Endothelial cell of umbilical vein (primary cell): ENCODE measurements around the gene ST6GAL2. TPM values are rescaled to one million over a fixed set of nuclear protein-coding genes. Genes with fewer than 3 reads are reported as not detected.

Experiments used
- BruUV-seq: library from RNA; stranded (reverse); fragments of 400-500 nt; replicated peaks from 2 replicates; lab custom pipeline; 2021; lab: Mats Ljungman, UMichigan
- CTCF ChIA-PET: fragments of 300-600, 350-600 bp; sonication (Branson Sonifier 250); formaldehyde crosslinking; loops from one replicate; lab custom pipeline; 2021; ENCODE audit warnings: antibody characterized with exemption, inconsistent platforms; lab: Charles Lee
- POLR2A ChIA-PET: fragments of 300-600, 350-600 bp; sonication (Branson Sonifier 250); formaldehyde crosslinking; loops from one replicate; lab custom pipeline; 2021; ENCODE audit warnings: antibody characterized with exemption, inconsistent platforms; lab: Charles Lee
- DNase-seq: peaks from one replicate; pipeline ENCODE4 v3.0.0-alpha.2; 2011; ENCODE audit warnings: low read depth, low spot score
- FAIRE-seq: peaks from 2 replicates; lab custom pipeline; 2011; peaks lifted over from hg19 to GRCh38; lab: Jason Lieb, UNC
- H2AFZ ChIP-seq: 2 replicates; pipeline ENCODE4 v1.6.0; 2012; ENCODE audit warnings: low read depth, low read length, control low read depth, inconsistent platforms
- H3K27ac ChIP-seq: 2 replicates; pipeline ENCODE4 v1.5.1; 2011; ENCODE audit warnings: low read depth, mild to moderate bottlenecking, control low read depth, low read length, moderate library complexity; ENCODE audit not compliant: insufficient read depth
- H3K27me3 ChIP-seq, 2 experiments: 2 replicates each; pipeline versions ENCODE4 v1.6.0 to v1.6.1; 2011; ENCODE audit warnings: low read length in 2 of 2, mixed read lengths in 1 of 2; ENCODE audit not compliant: control insufficient read depth in 2 of 2, insufficient read depth in 2 of 2
- H3K36me3 ChIP-seq, 2 experiments: 2 replicates in 1 of 2; 3 replicates in 1 of 2; pipeline ENCODE4 v1.5.1; 2011; ENCODE audit warnings: low read length in 2 of 2, mild to moderate bottlenecking in 1 of 2, moderate library complexity in 1 of 2; ENCODE audit not compliant: control insufficient read depth in 2 of 2, insufficient read depth in 2 of 2; ENCODE audit errors: extremely low read depth in 1 of 2
- H3K4me1 ChIP-seq: 3 replicates; pipeline ENCODE4 v1.5.1; 2011; ENCODE audit warnings: mild to moderate bottlenecking, low read length; ENCODE audit not compliant: control insufficient read depth, insufficient read depth; ENCODE audit errors: extremely low read depth
- H3K4me2 ChIP-seq: 2 replicates; pipeline ENCODE4 v1.6.1; 2011; ENCODE audit warnings: low read length, control low read depth, mixed read lengths; ENCODE audit not compliant: insufficient read depth
- H3K4me3 ChIP-seq, 3 experiments: fragments of 200-600 bp in 1 of 3; sonication (generic), shearing (Covaris generic) in 1 of 3; replicated peaks in 1 of 3; 2 replicates each; pipeline ENCODE4 v1.5.1; 2011 to 2016; ENCODE audit warnings: control low read depth in 3 of 3, low read length in 3 of 3, mild to moderate bottlenecking in 2 of 3, inconsistent platforms in 1 of 3, low read depth in 1 of 3, moderate library complexity in 1 of 3; ENCODE audit not compliant: insufficient read depth in 1 of 3
- H3K79me2 ChIP-seq: 2 replicates; pipeline ENCODE4 v1.6.0; 2012; ENCODE audit warnings: low read length, inconsistent platforms; ENCODE audit not compliant: control insufficient read depth, insufficient read depth
- H3K9ac ChIP-seq: replicated peaks from 2 replicates; pipeline ENCODE3; 2011; ENCODE audit warnings: low read length, control low read depth; ENCODE audit not compliant: insufficient read depth; ENCODE audit errors: extremely low read depth
- H3K9me1 ChIP-seq: replicated peaks from 3 replicates; pipeline ENCODE4 v1.6.0; 2011; ENCODE audit warnings: mild to moderate bottlenecking, low read length; ENCODE audit not compliant: control insufficient read depth, insufficient read depth; ENCODE audit errors: extremely low read depth
- H3K9me3 ChIP-seq: replicated peaks from 2 replicates; pipeline ENCODE4 v1.5.1; 2012; ENCODE audit warnings: low read length, inconsistent platforms; ENCODE audit not compliant: control insufficient read depth, insufficient read depth
- H4K20me1 ChIP-seq: replicated peaks from 2 replicates; pipeline ENCODE3; 2011; ENCODE audit warnings: mild to moderate bottlenecking, low read length; ENCODE audit not compliant: control insufficient read depth, insufficient read depth; ENCODE audit errors: extremely low read depth
- EZH2 ChIP-seq: IDR thresholded peaks from 2 replicates; pipeline ENCODE4 v1.6.1; 2012; ENCODE audit warnings: borderline replicate concordance, low read depth, mild to moderate bottlenecking, moderate library complexity, low read length, inconsistent platforms; ENCODE audit not compliant: severe bottlenecking
- FOS ChIP-seq: IDR thresholded peaks from 2 replicates; pipeline ENCODE4 v1.6.1; 2011; ENCODE audit warnings: mild to moderate bottlenecking, low read length, moderate library complexity, borderline replicate concordance; ENCODE audit not compliant: insufficient read depth
- GATA2 ChIP-seq: IDR thresholded peaks from 2 replicates; pipeline ENCODE4 v1.7.0; 2011; ENCODE audit warnings: low read depth, mild to moderate bottlenecking, moderate library complexity, mixed read lengths, low read length; ENCODE audit not compliant: insufficient read length, insufficient read depth
- JUN ChIP-seq: IDR thresholded peaks from 2 replicates; pipeline ENCODE4 v1.6.1; 2011; ENCODE audit warnings: borderline replicate concordance, low read depth; ENCODE audit not compliant: insufficient read length, insufficient read depth
- MYC ChIP-seq: IDR thresholded peaks from one replicate; pipeline ENCODE4 v1.6.1; 2011; ENCODE audit warnings: mild to moderate bottlenecking, low read depth, low read length
- POLR2A ChIP-seq: IDR thresholded peaks from 2 replicates; pipeline ENCODE4 v1.6.1; 2012; ENCODE audit warnings: low read depth, mild to moderate bottlenecking, control low read depth, low read length
- POLR2AphosphoS5 ChIP-seq: IDR thresholded peaks from 2 replicates; pipeline ENCODE4 v1.6.1; 2012; ENCODE audit warnings: low read depth, mild to moderate bottlenecking, control low read depth, low read length, moderate library complexity; ENCODE audit not compliant: insufficient read depth
- dilution Hi-C: fragments of 300-500 bp; cut with MboI; formaldehyde crosslinking; loops from one replicate; pipeline ENCODE4 v1.15.0; 2019; ENCODE audit warnings: low sequenced_read_pairs; ENCODE audit not compliant: extremely low pct_ligation_motif_present
- intact Hi-C: fragments of 100-400 bp; cut with micrococcal nuclease; formaldehyde crosslinking; loops from one replicate; pipeline ENCODE4 v1.10.0; 2022
- polyA plus RNA-seq, 4 experiments: library from polyadenylated mRNA; depleted of rRNA in 3 of 4; stranded (reverse) in 3 of 4; unstranded in 1 of 4; fragments of >200 nt; gene quantifications; 2 replicates each; pipeline versions ENCODE4 v1.2.1 to v1.2.3, GENCODE V29; 2011 to 2012; ENCODE audit warnings: missing spikeins in 1 of 4
- total RNA-seq: library from RNA; stranded (reverse); gene quantifications from 2 replicates; pipeline ENCODE4 v1.2.3, GENCODE V29; 2021
- TF ChIP-seq, protein P1 (sequence below), 2 donors: IDR thresholded peaks; 1 replicate in 1 of 2; 2 replicates in 1 of 2; pipeline ENCODE4 v1.5.1; 2011; ENCODE audit warnings: low read length in 2 of 2, mild to moderate bottlenecking in 2 of 2, moderate library complexity in 2 of 2, control low read depth in 1 of 2, inconsistent platforms in 1 of 2, low read depth in 1 of 2; ENCODE audit not compliant: insufficient read depth in 1 of 2; ENCODE audit errors: extremely low read depth in 1 of 2
- TF ChIP-seq, protein P2 (sequence below): IDR thresholded peaks from 2 replicates; pipeline ENCODE4 v1.6.1; 2011; ENCODE audit not compliant: insufficient read depth, insufficient read length

The ST6GAL2 gene
- total and polyA plus RNA-seq, 2 donors (not counting 3 experiments of a cell fraction or from before 2014, with no cell fraction given) = not detected

DNA sequence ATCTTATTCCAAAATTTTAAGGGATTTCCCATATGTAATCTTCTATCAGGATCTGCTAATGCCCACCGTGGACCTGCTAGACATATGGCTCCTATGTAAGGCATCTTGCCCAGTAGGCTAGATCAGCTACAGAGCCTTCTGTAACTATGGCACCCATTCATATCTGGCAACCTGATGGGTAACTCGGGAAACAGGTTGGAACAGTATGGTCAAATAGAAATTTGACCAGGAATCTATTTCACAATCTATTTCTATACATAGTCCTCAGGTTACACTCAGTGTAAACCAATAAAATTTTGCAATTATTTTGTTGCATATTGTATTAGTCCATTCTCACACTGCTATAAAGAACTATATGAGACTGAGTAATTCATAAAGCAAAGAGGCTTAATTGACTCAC is 93.3 kb downstream of the ST6GAL2 start:
- Histone ChIP-seq H3K27me3 (no peaks in the 10 kb centered on the region), H3K9me3 (peaks cover 4% of the 10 kb centered on the region), H3K36me3 (no peaks in the 10 kb centered on the region), H2AFZ (no peak overlapping the region), H3K4me1 (no peaks in the 10 kb centered on the region), H3K27ac (no peak overlapping the region), H3K9me1 (no peaks in the 10 kb centered on the region), H4K20me1 (no peaks in the 10 kb centered on the region), H3K4me3 (no peak overlapping the region), H3K79me2 (no peaks in the 10 kb centered on the region), H3K9ac (no peak overlapping the region), H3K4me2 (no peak overlapping the region)
- no peak for FAIRE-seq
- no TSS peak for BruUV-seq
- dilution Hi-C loops = no loop called here
- ChIA-PET POLR2A (no interaction called here), CTCF (no interaction called here)
- TF ChIP-seq, protein P1, sequence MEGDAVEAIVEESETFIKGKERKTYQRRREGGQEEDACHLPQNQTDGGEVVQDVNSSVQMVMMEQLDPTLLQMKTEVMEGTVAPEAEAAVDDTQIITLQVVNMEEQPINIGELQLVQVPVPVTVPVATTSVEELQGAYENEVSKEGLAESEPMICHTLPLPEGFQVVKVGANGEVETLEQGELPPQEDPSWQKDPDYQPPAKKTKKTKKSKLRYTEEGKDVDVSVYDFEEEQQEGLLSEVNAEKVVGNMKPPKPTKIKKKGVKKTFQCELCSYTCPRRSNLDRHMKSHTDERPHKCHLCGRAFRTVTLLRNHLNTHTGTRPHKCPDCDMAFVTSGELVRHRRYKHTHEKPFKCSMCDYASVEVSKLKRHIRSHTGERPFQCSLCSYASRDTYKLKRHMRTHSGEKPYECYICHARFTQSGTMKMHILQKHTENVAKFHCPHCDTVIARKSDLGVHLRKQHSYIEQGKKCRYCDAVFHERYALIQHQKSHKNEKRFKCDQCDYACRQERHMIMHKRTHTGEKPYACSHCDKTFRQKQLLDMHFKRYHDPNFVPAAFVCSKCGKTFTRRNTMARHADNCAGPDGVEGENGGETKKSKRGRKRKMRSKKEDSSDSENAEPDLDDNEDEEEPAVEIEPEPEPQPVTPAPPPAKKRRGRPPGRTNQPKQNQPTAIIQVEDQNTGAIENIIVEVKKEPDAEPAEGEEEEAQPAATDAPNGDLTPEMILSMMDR (IDR thresholded peaks at IDR 0.05; ENCODE audit: extremely low read depth in 1 of 2, insufficient read depth in 1 of 2, low read depth in 1 of 2, low read length in 2 of 2) = no peak
- TF ChIP-seq EZH2 = no peak
- TF ChIP-seq GATA2 = no peak
- TF ChIP-seq, protein P2, sequence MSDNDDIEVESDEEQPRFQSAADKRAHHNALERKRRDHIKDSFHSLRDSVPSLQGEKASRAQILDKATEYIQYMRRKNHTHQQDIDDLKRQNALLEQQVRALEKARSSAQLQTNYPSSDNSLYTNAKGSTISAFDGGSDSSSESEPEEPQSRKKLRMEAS = no peak
- TF ChIP-seq POLR2AphosphoS5 = no peak
- no peak for TF ChIP-seq MYC
- TF ChIP-seq JUN = no peak
- TF ChIP-seq FOS = no peak
- no peak for TF ChIP-seq POLR2A
- DNase-seq = no peak
- intact Hi-C loops = no loop called here
